ENCODE measurements around the gene SLC7A4. TPM values are rescaled to one million over a fixed set of nuclear protein-coding genes. Genes with fewer than 3 reads are reported as not detected.
"Not testable (repeated sequence)": the region's sequence is repeated elsewhere in the genome, so short reads cannot be mapped to it uniquely, and the experiment has no call there.

Gene SLC7A4
- total RNA-seq: under 1 TPM; 0.16 to 0.53 TPM

DNA sequence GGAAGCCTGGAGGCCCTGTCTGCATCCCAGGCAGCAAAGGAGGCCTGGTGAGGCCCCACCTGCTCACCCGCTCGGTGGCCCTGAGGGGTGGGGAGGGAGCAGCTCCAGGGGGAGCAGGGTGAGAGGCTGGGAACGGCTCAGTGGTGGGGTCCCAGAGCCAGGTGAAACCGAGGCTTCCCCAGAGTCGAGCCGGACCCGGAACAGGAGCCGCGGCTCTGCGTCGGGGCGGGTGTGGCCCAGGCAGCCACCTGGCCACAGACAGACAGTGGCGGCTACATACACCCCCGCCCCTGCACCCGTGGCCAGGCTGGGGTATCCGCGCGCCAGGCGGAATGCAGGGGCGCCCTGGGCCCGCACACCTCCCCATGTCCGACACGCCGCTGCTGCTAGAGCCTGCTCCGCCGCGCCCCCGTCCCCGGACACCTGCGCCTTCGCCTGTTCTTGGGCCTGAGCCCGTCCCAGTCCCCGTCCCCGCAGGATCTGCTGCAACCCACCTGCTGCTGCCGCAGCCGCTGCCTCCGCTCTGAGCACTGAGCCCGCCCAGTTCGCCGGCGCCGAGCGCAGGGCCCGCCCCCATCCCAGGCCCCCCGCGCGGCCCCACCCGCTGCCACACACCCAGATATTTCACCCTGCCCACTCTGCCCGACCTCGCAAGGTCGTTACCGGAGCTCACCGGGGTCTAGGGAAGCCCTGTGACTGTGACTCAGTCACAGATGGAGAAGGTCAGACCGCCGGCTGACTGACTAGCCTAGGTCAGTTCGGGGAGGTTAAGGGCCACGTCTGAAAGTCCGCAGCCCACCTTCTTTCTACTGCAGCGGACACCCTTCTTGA, at the start of gene SLC7A4:
SLC7A4 (minus strand) TSS at position 525 of the 831 bp plus-strand sequence. CDS start 749 bp downstream, outside the sequence.
- Mint-ChIP-seq H3K4me1 (peaks cover 15% of the 10 kb centered on the region), H3K27me3 (peaks cover 39% of the 10 kb centered on the region), H3K27ac (no peak within 1 kb of the TSS), H3K4me3 (peak within 1 kb of the TSS; percentile 30), H3K9me3 (ENCODE audit: low read depth) (no peaks in the 10 kb centered on the region), H3K36me3 (no peaks in the 10 kb centered on the region)
- DNase-seq: no peak
- CTCF ChIA-PET: no interaction called here
- ATAC-seq: peak; percentile 54

- no peaks in the 10 kb centered on the region for H3K4me1 Mint-ChIP-seq
- H3K27me3 Mint-ChIP-seq: no peaks in the 10 kb centered on the region
- H3K4me3 Mint-ChIP-seq: no peak overlapping the region
- H3K36me3 Mint-ChIP-seq: no peaks in the 10 kb centered on the region
- ATAC-seq (no peak), DNase-seq (no peak)
- CTCF ChIA-PET: no interaction called here
- H3K9me3 Mint-ChIP-seq (ENCODE audit: low read depth): no peaks in the 10 kb centered on the region
- no peak overlapping the region for H3K27ac Mint-ChIP-seq
Observed at GRCh38 chr22:21080435-21081137, 48.2 kb upstream of the SLC7A4 start.

DNA sequence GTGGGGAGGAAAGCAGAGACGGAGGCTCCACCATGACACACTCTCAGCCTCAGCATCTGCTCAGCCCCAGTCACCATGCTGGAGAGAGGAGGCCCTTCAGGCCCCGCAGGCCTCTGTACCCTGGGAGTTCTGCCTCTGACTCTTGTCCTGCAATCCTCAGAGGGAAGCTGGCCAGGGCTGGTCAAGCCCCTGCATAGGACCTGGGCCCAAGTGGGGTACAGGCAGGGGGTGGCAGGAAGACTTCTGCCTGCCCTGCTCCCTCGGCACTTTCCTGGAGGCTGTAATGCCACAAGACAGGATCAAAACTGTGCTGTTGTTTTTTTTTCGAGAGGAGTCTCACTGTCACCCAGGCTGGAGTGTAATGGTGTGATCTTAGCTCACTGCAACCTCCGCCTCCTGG, 47.1 kb upstream of the SLC7A4 start:
- no peak overlapping the region for H3K4me3 Mint-ChIP-seq
- DNase-seq (no peak), ATAC-seq (no peak)
- H3K27ac Mint-ChIP-seq: no peak overlapping the region
- H3K27me3 Mint-ChIP-seq: no peaks in the 10 kb centered on the region
- no peaks in the 10 kb centered on the region for H3K36me3 Mint-ChIP-seq
- CTCF ChIA-PET: no interaction called here
- H3K9me3 Mint-ChIP-seq (ENCODE audit: low read depth): no peaks in the 10 kb centered on the region
- no peaks in the 10 kb centered on the region for H3K4me1 Mint-ChIP-seq

DNA sequence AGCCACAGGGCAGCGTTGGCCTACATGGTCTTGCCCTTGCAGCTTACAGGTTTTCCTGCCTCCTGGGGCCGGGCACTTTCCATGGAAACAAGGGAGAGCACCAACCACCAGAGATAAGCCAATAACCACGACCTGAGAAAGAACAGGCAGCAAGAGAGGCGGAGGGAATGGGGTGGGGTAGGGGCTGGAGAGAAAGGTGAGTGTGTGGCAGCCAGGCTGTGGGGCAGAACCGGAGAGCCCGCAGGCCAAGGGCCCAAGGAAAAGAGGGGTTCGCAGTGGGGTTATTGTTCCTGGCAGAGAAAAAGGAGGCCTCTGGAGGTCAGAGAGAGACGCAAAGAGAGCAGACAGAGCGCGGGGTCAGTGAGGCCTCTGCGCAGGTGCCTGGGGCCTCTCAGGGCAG, 46.6 kb upstream of the SLC7A4 start:
- no peak for DNase-seq
- CTCF ChIA-PET: no interaction called here
- Mint-ChIP-seq H3K27me3 (no peaks in the 10 kb centered on the region), H3K4me3 (no peak overlapping the region), H3K36me3 (no peaks in the 10 kb centered on the region), H3K4me1 (no peaks in the 10 kb centered on the region), H3K27ac (no peak overlapping the region), H3K9me3 (ENCODE audit: low read depth) (no peaks in the 10 kb centered on the region)
- no peak for ATAC-seq

GRCh38 chr22:21077884-21078508, 45.6 kb upstream of the SLC7A4 start:
- H3K4me3 Mint-ChIP-seq: no peak overlapping the region
- no peaks in the 10 kb centered on the region for H3K4me1 Mint-ChIP-seq
- CTCF ChIA-PET: no interaction called here
- DNase-seq (no peak), ATAC-seq (no peak)
- no peaks in the 10 kb centered on the region for H3K36me3 Mint-ChIP-seq
- H3K27me3 Mint-ChIP-seq: no peaks in the 10 kb centered on the region
- peak overlapping the region; percentile 1 for H3K27ac Mint-ChIP-seq
- no peaks in the 10 kb centered on the region for H3K9me3 Mint-ChIP-seq (ENCODE audit: low read depth)

GRCh38 chr22:21076912-21077625, 44.7 kb upstream of the SLC7A4 start:
- Mint-ChIP-seq H3K36me3 (no peaks in the 10 kb centered on the region), H3K4me1 (no peaks in the 10 kb centered on the region), H3K27me3 (no peaks in the 10 kb centered on the region), H3K4me3 (no peak overlapping the region), H3K27ac (no peak overlapping the region), H3K9me3 (ENCODE audit: low read depth) (no peaks in the 10 kb centered on the region)
- DNase-seq (no peak), ATAC-seq (no peak)
- CTCF ChIA-PET: no interaction called here

- CTCF ChIA-PET: no interaction called here
- Mint-ChIP-seq H3K27ac (no peak overlapping the region), H3K4me1 (no peaks in the 10 kb centered on the region), H3K9me3 (ENCODE audit: low read depth) (no peaks in the 10 kb centered on the region), H3K4me3 (no peak overlapping the region), H3K36me3 (no peaks in the 10 kb centered on the region), H3K27me3 (no peaks in the 10 kb centered on the region)
- no peak for ATAC-seq
- no peak for DNase-seq
Observed at GRCh38 chr22:21075516-21076138, 43.3 kb upstream of the SLC7A4 start.

GRCh38 chr22:21074102-21074715, 41.8 kb upstream of the SLC7A4 start:
- H3K27ac Mint-ChIP-seq: no peak overlapping the region
- CTCF ChIA-PET: interaction anchor here (1.5 kb wide), 1 partner anchor 22 kb away, joined by 3 read pairs; no protein-coding TSS in a partner anchor
- no peak for ATAC-seq

GRCh38 chr22:21073482-21073881, 41.1 kb upstream of the SLC7A4 start:
- Mint-ChIP-seq H3K27ac (no peak overlapping the region), H3K4me3 (no peak overlapping the region), H3K27me3 (no peaks in the 10 kb centered on the region), H3K36me3 (no peaks in the 10 kb centered on the region), H3K4me1 (no peaks in the 10 kb centered on the region), H3K9me3 (ENCODE audit: low read depth) (no peaks in the 10 kb centered on the region)
- no peak for DNase-seq
- CTCF ChIA-PET: interaction anchor here (1.5 kb wide), 1 partner anchor 23 kb away, joined by 3 read pairs; no protein-coding TSS in a partner anchor
- no peak for ATAC-seq

More at GRCh38 chr22:21074102-21074715, 41.8 kb upstream of the SLC7A4 start:
- no peaks in the 10 kb centered on the region for H3K4me1 Mint-ChIP-seq
- H3K36me3 Mint-ChIP-seq: no peaks in the 10 kb centered on the region
- H3K4me3 Mint-ChIP-seq: no peak overlapping the region
- no peaks in the 10 kb centered on the region for H3K9me3 Mint-ChIP-seq (ENCODE audit: low read depth)
- no peak for DNase-seq
- H3K27me3 Mint-ChIP-seq: no peaks in the 10 kb centered on the region

- Mint-ChIP-seq H3K4me1 (peaks cover 4% of the 10 kb centered on the region), H3K9me3 (ENCODE audit: low read depth) (no peaks in the 10 kb centered on the region), H3K27ac (no peak overlapping the region), H3K4me3 (no peak overlapping the region), H3K27me3 (no peaks in the 10 kb centered on the region), H3K36me3 (no peaks in the 10 kb centered on the region)
- DNase-seq (no peak), ATAC-seq (no peak)
- CTCF ChIA-PET: no interaction called here
Observed at GRCh38 chr22:21073023-21073422, 40.7 kb upstream of the SLC7A4 start.

GRCh38 chr22:21071796-21072195, 39.4 kb upstream of the SLC7A4 start:
- H3K4me1 Mint-ChIP-seq; H3K27ac Mint-ChIP-seq; H3K36me3 Mint-ChIP-seq; H3K4me3 Mint-ChIP-seq; H3K9me3 Mint-ChIP-seq (ENCODE audit: low read depth); ATAC-seq; H3K27me3 Mint-ChIP-seq; DNase-seq: not testable (repeated sequence)
- CTCF ChIA-PET: interaction anchor here (1.4 kb wide), 1 partner anchor 111 kb away, joined by 3 read pairs; no protein-coding TSS in a partner anchor

DNA sequence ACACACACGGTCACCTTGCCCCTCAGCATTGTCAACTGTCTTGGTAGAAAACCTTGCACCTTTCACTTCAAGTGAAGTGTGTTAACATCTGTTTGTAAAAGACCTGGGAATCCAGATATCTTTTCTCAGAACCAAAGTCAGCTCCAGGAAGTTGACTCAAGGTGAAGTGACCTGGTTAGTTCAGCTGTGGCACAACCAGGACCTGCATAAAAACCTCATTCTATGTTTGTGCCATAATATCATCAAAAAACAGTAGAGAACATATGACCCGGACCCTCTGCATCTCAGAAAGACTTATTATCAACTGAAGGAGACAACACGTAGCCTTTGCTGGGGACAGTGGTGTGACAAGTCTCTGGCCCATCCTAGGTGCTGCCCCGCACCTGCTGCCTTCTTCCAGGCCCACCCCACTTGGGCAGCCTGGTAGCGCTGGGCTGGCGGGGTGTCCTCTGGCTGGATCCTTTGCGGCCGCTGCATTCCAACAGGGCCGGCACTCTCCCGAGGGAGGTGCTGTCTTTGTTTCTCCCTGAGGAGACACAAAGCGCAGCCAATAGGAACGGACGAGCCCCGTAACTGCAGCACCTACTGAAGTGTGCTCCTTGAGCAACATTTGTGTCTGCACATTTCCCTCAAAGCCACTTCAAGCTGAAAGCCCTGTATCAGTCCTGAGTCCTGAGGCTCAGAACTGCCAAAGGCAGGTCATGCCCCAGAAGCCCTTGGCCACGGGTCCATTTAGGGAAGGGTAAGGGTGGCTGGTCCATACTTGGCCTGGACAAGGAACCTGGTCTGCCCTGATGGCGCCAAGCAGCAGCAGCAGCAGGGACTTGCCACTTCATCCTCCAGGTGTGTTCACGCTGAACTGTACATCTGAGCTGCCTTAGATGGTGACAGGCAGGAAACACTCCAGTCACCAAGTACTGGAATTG, 38.6 kb upstream of the SLC7A4 start:
- ATAC-seq (no peak), DNase-seq (no peak)
- Mint-ChIP-seq H3K27me3 (no peaks in the 10 kb centered on the region), H3K36me3 (no peaks in the 10 kb centered on the region), H3K4me3 (no peak overlapping the region), H3K4me1 (peaks cover 9% of the 10 kb centered on the region), H3K9me3 (ENCODE audit: low read depth) (no peaks in the 10 kb centered on the region), H3K27ac (no peak overlapping the region)
- CTCF ChIA-PET: interaction anchor here (1.4 kb wide), 1 partner anchor 111 kb away, joined by 3 read pairs; no protein-coding TSS in a partner anchor
